HEK293 (cell line): ENCODE data around the gene MACROD1.

ENCODE experiments used
- CTCF ChIA-PET: fragments of 350-600 bp; formaldehyde crosslinking; extraction: SDS; loops from one replicate; lab custom pipeline; 2021; ENCODE audit warnings: antibody characterized with exemption; lab: Yijun Ruan, JAX
- POLR2A ChIA-PET: fragments of 300-600 bp; formaldehyde crosslinking; extraction: SDS; loops from one replicate; lab custom pipeline; 2020; ENCODE audit warnings: antibody characterized with exemption, inconsistent platforms; lab: Yijun Ruan, JAX
- H3K27ac ChIP-seq: fragments of 200-500 bp; sonication (Bioruptor generic); 2 replicates; pipeline ENCODE4 v1.5.1; 2014; ENCODE audit warnings: low read depth, low read length, control low read depth, inconsistent platforms; ENCODE audit errors: extremely low read depth
- H3K36me3 ChIP-seq, 2 experiments: fragments of 200-500 bp in 1 of 2; sonication (Bioruptor generic) in 1 of 2; 1 replicate in 1 of 2; 2 replicates in 1 of 2; pipeline ENCODE4 v1.5.1; 2014 to 2017; ENCODE audit warnings: inconsistent platforms in 2 of 2, low read length in 2 of 2; ENCODE audit not compliant: control insufficient read depth in 2 of 2, insufficient read depth in 1 of 2
- H3K4me1 ChIP-seq: fragments of 200-500 bp; sonication (Bioruptor generic); 2 replicates; pipeline ENCODE4 v1.5.1; 2014; ENCODE audit warnings: mild to moderate bottlenecking, low read length, inconsistent platforms; ENCODE audit not compliant: control insufficient read depth, insufficient read depth
- H3K4me3 ChIP-seq: 2 replicates; pipeline ENCODE4 v1.5.1; 2011; ENCODE audit warnings: low read depth, mild to moderate bottlenecking, control low read depth, low read length, moderate library complexity
- H3K9me3 ChIP-seq: fragments of 200-500 bp; sonication (Bioruptor generic); 2 replicates; pipeline ENCODE4 v1.5.1; 2014; ENCODE audit warnings: low read depth, low read length, inconsistent platforms; ENCODE audit not compliant: control insufficient read depth, insufficient read depth
- BCL11A ChIP-seq: fragments of 450-650 bp; formaldehyde crosslinking; IDR thresholded peaks from 2 replicates; pipeline ENCODE4 v1.5.1; 2016; ENCODE audit warnings: low read depth, missing biosample characterization, missing genetic modification characterization
- HOXD13 ChIP-seq: sonication (generic); formaldehyde crosslinking; IDR thresholded peaks from 2 replicates; pipeline ENCODE4 v1.8.0; 2022; ENCODE audit warnings: missing genetic modification reagents, borderline replicate concordance
- KLF10 ChIP-seq: fragments of 450-650 bp; IDR thresholded peaks from 2 replicates; pipeline ENCODE4 v1.5.1; 2018; ENCODE audit warnings: missing biosample characterization, mild to moderate bottlenecking, missing genetic modification characterization
- PATZ1 ChIP-seq: fragments of 450-650 bp; formaldehyde crosslinking; IDR thresholded peaks from 2 replicates; pipeline ENCODE4 v1.5.1; 2016; ENCODE audit warnings: missing biosample characterization, missing genetic modification characterization
- SCRT2 ChIP-seq: fragments of 450-650 bp; formaldehyde crosslinking; IDR thresholded peaks from 2 replicates; pipeline ENCODE4 v1.5.1; 2016; ENCODE audit warnings: missing biosample characterization, missing genetic modification characterization
- SP7 ChIP-seq: fragments of 450-650 bp; formaldehyde crosslinking; IDR thresholded peaks from 2 replicates; pipeline ENCODE4 v1.5.1; 2016; ENCODE audit warnings: missing biosample characterization, missing genetic modification characterization
- YY1 ChIP-seq: fragments of 450-650 bp; formaldehyde crosslinking; IDR thresholded peaks from 2 replicates; pipeline ENCODE4 v1.5.1; 2018; ENCODE audit warnings: missing biosample characterization, missing genetic modification characterization
- ZBTB11 ChIP-seq: fragments of 450-650 bp; formaldehyde crosslinking; conservative IDR thresholded peaks from 2 replicates; pipeline ENCODE4 v1.5.1; 2016; ENCODE audit warnings: low read depth, missing biosample characterization, missing genetic modification characterization
- ZBTB8A ChIP-seq: fragments of 450-650 bp; formaldehyde crosslinking; IDR thresholded peaks from 2 replicates; pipeline ENCODE4 v1.5.1; 2016; ENCODE audit warnings: missing biosample characterization, missing genetic modification characterization
- ZEB2 ChIP-seq: fragments of 450-650 bp; formaldehyde crosslinking; IDR thresholded peaks from 2 replicates; pipeline ENCODE4 v1.5.1; 2016; ENCODE audit warnings: missing biosample characterization, missing genetic modification characterization
- ZFP69B ChIP-seq: fragments of 450-650 bp; formaldehyde crosslinking; IDR thresholded peaks from 2 replicates; pipeline ENCODE4 v1.5.1; 2016; ENCODE audit warnings: missing biosample characterization, missing genetic modification characterization
- ZIC2 ChIP-seq: fragments of 450-650 bp; formaldehyde crosslinking; IDR thresholded peaks from 2 replicates; pipeline ENCODE4 v1.5.1; 2016; ENCODE audit warnings: missing biosample characterization, missing genetic modification characterization
- ZNF155 ChIP-seq: fragments of 450-650 bp; formaldehyde crosslinking; IDR thresholded peaks from 2 replicates; pipeline ENCODE4 v1.5.1; 2016; ENCODE audit warnings: missing biosample characterization, missing genetic modification characterization
- ZNF174 ChIP-seq: fragments of 450-650 bp; formaldehyde crosslinking; IDR thresholded peaks from 2 replicates; pipeline ENCODE4 v1.5.0; 2017; ENCODE audit warnings: missing biosample characterization, mild to moderate bottlenecking, missing genetic modification characterization
- ZNF223 ChIP-seq: fragments of 450-650 bp; formaldehyde crosslinking; IDR thresholded peaks from 2 replicates; pipeline ENCODE4 v1.5.1; 2016; ENCODE audit warnings: missing biosample characterization, missing genetic modification characterization
- ZNF341 ChIP-seq: fragments of 450-650 bp; formaldehyde crosslinking; IDR thresholded peaks from 2 replicates; pipeline ENCODE4; 2016; ENCODE audit warnings: low read depth, missing biosample characterization, missing genetic modification characterization
- ZNF449 ChIP-seq: fragments of 450-650 bp; formaldehyde crosslinking; IDR thresholded peaks from 2 replicates; pipeline ENCODE4 v1.5.1; 2017; ENCODE audit warnings: missing biosample characterization, mild to moderate bottlenecking, missing genetic modification characterization, moderate library complexity
- ZNF548 ChIP-seq: fragments of 450-650 bp; formaldehyde crosslinking; IDR thresholded peaks from 2 replicates; pipeline ENCODE4 v1.5.1; 2016; ENCODE audit warnings: missing biosample characterization, missing genetic modification characterization
- ZNF585B ChIP-seq: fragments of 450-650 bp; formaldehyde crosslinking; IDR thresholded peaks from 2 replicates; pipeline ENCODE4 v1.5.1; 2016; ENCODE audit warnings: missing biosample characterization, missing genetic modification characterization
- ZNF600 ChIP-seq: fragments of 450-650 bp; formaldehyde crosslinking; IDR thresholded peaks from 2 replicates; pipeline ENCODE4 v1.5.1; 2016; ENCODE audit warnings: missing biosample characterization, missing genetic modification characterization
- ZNF658 ChIP-seq: fragments of 450-650 bp; formaldehyde crosslinking; IDR thresholded peaks from 2 replicates; pipeline ENCODE4; 2016; ENCODE audit warnings: missing biosample characterization, missing genetic modification characterization
- ZNF660 ChIP-seq: fragments of 450-650 bp; IDR thresholded peaks from 2 replicates; pipeline ENCODE4 v1.5.1; 2018; ENCODE audit warnings: missing biosample characterization, mild to moderate bottlenecking, missing genetic modification characterization
- ZNF692 ChIP-seq: fragments of 450-650 bp; formaldehyde crosslinking; IDR thresholded peaks from 2 replicates; pipeline ENCODE4 v1.5.1; 2016; ENCODE audit warnings: missing biosample characterization, missing genetic modification characterization
- ZNF747 ChIP-seq: fragments of 450-650 bp; formaldehyde crosslinking; IDR thresholded peaks from 2 replicates; pipeline ENCODE4 v1.5.1; 2016; ENCODE audit warnings: missing biosample characterization, missing genetic modification characterization
- ZNF785 ChIP-seq: fragments of 450-650 bp; formaldehyde crosslinking; IDR thresholded peaks from 2 replicates; pipeline ENCODE4 v1.5.1; 2016; ENCODE audit warnings: missing biosample characterization, missing genetic modification characterization

Gene MACROD1

GRCh38 chr11:64096835-64097234, 69.1 kb downstream of the MACROD1 start:
- Histone ChIP-seq H3K4me3 (no peak overlapping the region), H3K36me3 (no peaks in the 10 kb centered on the region), H3K27ac (no peak overlapping the region), H3K4me1 (no peaks in the 10 kb centered on the region), H3K9me3 (no peaks in the 10 kb centered on the region)
- POLR2A ChIA-PET = no interaction called here
- CTCF ChIA-PET = interaction anchor here (0.7 kb wide), 1 partner anchor 1458 kb away, joined by 3 read pairs; no protein-coding TSS in a partner anchor
- TF ChIP-seq SP7 (tag by site-specific recombination) (no peak), ZNF660 (no peak), SCRT2 (tag by site-specific recombination) (no peak), ZNF658 (tag by site-specific recombination) (no peak)

GRCh38 chr11:64095949-64096348, 70.0 kb downstream of the MACROD1 start:
- Histone ChIP-seq H3K27ac (no peak overlapping the region), H3K36me3 (no peaks in the 10 kb centered on the region), H3K4me1 (no peaks in the 10 kb centered on the region), H3K4me3 (no peak overlapping the region), H3K9me3 (no peaks in the 10 kb centered on the region)
- CTCF ChIA-PET = interaction anchor here (1.5 kb wide), 1 partner anchor 259 kb away, joined by 4 read pairs; no protein-coding TSS in a partner anchor
- TF ChIP-seq BCL11A (no peak), ZNF449 (no peak), ZBTB8A (no peak), ZNF548 (tag by site-specific recombination) (no peak), HOXD13 (no peak), KLF10 (tag by site-specific recombination) (no peak), ZNF174 (tag by site-specific recombination) (no peak), ZNF585B (tag by site-specific recombination) (no peak), ZNF785 (tag by site-specific recombination) (no peak), ZNF692 (peak; percentile 68), ZFP69B (tag by site-specific recombination) (peak; percentile 69; the same call in 1 of the 2 replicates), ZEB2 (no peak), ZNF747 (no peak), ZNF341 (tag by site-specific recombination) (no peak), ZBTB11 (tag by site-specific recombination) (no peak), ZNF223 (tag by site-specific recombination) (no peak), YY1 (no peak), ZNF155 (tag by site-specific recombination) (no peak), ZNF600 (tag by site-specific recombination) (peak; percentile 46; the same call in 1 of the 2 replicates), ZIC2 (tag by site-specific recombination) (peak; percentile 95), SCRT2 (tag by site-specific recombination) (no peak), PATZ1 (tag by site-specific recombination) (no peak)
- POLR2A ChIA-PET = interaction anchor here (1.0 kb wide), 1 partner anchor 9 kb away, joined by 3 read pairs; no protein-coding TSS in a partner anchor
